ENCODE measurements around the gene KANK4.

Gene KANK4

GRCh38 chr1:62269439-62269838 lies 49.8 kb downstream of the KANK4 start:
- TF ChIP-seq CTCF (conservative IDR thresholded peaks at IDR 0.05): no peak
- no peak overlapping the region for H3K27ac ChIP-seq

- TF ChIP-seq CTCF (conservative IDR thresholded peaks at IDR 0.05): no peak
- H3K27ac ChIP-seq: no peak overlapping the region
Observed at GRCh38 chr1:62268315-62268714, 50.9 kb downstream of the KANK4 start.

- no peak for TF ChIP-seq CTCF (conservative IDR thresholded peaks at IDR 0.05)
- no peak overlapping the region for H3K27ac ChIP-seq
Observed at GRCh38 chr1:62265956-62266935, 53.0 kb downstream of the KANK4 start.

- TF ChIP-seq CTCF (conservative IDR thresholded peaks at IDR 0.05): no peak
- no peak overlapping the region for H3K27ac ChIP-seq
Observed at GRCh38 chr1:62263814-62264353, 55.4 kb downstream of the KANK4 start.

- H3K27ac ChIP-seq: no peak overlapping the region
- TF ChIP-seq CTCF (conservative IDR thresholded peaks at IDR 0.05): no peak
Observed at GRCh38 chr1:62263006-62263813, 56.0 kb downstream of the KANK4 start.

- no peak for TF ChIP-seq CTCF (conservative IDR thresholded peaks at IDR 0.05)
- no peak overlapping the region for H3K27ac ChIP-seq
Observed at GRCh38 chr1:62260688-62261087, 58.5 kb downstream of the KANK4 start.

- H3K27ac ChIP-seq: no peak overlapping the region
- no peak for TF ChIP-seq CTCF (conservative IDR thresholded peaks at IDR 0.05)
Observed at GRCh38 chr1:62259551-62259950, 59.7 kb downstream of the KANK4 start.
